Subcutaneous abdominal adipose tissue (tissue), 5 donors: Measurements from ENCODE around the gene TNFRSF8.

Experiments used
- H3K27ac ChIP-seq: one replicate; pipeline ENCODE4 v1.7.0; 2013; ENCODE audit warnings: low read depth, mild to moderate bottlenecking, inconsistent platforms, low read length, moderate library complexity
- H3K27me3 ChIP-seq, 5 donors: one replicate each; pipeline ENCODE4 v1.7.0; 2013; ENCODE audit warnings: low read length in 5 of 5, inconsistent platforms in 1 of 5; ENCODE audit not compliant: control insufficient read depth in 5 of 5, insufficient read depth in 4 of 5
- H3K36me3 ChIP-seq, 5 donors: one replicate each; pipeline ENCODE4 v1.7.0; 2013; ENCODE audit warnings: low read length in 5 of 5; ENCODE audit not compliant: control insufficient read depth in 5 of 5, insufficient read depth in 5 of 5
- H3K4me1 ChIP-seq, 5 donors: one replicate each; pipeline ENCODE4 v1.7.0; 2013; ENCODE audit warnings: low read length in 5 of 5, mild to moderate bottlenecking in 3 of 5, moderate library complexity in 1 of 5; ENCODE audit not compliant: control insufficient read depth in 5 of 5, insufficient read depth in 5 of 5
- H3K4me3 ChIP-seq, 5 donors: one replicate each; pipeline ENCODE4 v1.7.0; 2013; ENCODE audit warnings: low read length in 5 of 5, low read depth in 1 of 5
- H3K9ac ChIP-seq, 5 donors: one replicate each; pipeline ENCODE4 v1.7.0; 2013; ENCODE audit warnings: low read length in 5 of 5, mild to moderate bottlenecking in 4 of 5, moderate library complexity in 3 of 5
- H3K9me3 ChIP-seq, 5 donors: one replicate each; pipeline ENCODE4 v1.7.0; 2013; ENCODE audit warnings: low read length in 5 of 5; ENCODE audit not compliant: control insufficient read depth in 5 of 5
- donor health status: healthy.
- donor health status: healthy.
- donor health status: healthy.
- donor health status: healthy.
- donor health status: healthy.

TNFRSF8 gene

DNA sequence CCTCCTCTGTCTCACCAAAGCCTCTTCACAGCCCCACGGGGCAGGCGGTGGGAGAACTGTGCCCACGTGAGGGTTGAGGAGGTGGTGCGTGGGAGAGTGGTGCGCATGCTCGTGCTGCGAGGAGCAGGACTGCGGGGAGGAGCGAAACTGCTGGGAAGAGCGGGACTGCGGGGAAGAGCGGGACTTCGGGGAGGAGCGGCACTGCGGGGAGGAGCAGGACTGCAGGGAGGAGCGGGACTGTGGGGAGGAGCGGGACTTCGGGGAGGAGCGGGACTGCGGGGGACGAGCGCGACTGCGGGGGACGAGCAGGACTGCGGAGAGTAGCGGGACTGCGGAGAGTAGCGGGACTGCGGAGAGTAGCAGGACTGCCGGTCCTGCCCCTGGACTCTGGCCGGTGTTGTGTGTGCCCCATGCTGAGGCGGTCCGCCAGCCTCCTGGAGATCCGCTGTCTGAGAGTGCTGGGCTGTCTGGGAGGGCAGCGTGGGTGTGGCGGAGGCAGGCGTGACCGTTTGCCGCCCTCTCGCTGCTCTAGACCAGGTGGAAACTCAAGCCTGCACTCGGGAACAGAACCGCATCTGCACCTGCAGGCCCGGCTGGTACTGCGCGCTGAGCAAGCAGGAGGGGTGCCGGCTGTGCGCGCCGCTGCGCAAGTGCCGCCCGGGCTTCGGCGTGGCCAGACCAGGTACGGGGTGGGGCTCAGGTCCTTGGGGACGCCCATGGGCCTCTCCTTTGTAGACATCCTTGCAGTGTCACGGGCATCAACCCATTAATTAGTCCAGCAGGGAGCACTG lies 128.3 kb downstream of the TNFRSF8 start:
- H3K9me3 ChIP-seq = no peaks in the 10 kb centered on the region
- peaks cover 3 to 50% (median 21%) of the 10 kb centered on the region in 5 donors for H3K4me1 ChIP-seq
- peaks cover 0 to 4% (median 2%) of the 10 kb centered on the region in 5 donors for H3K27me3 ChIP-seq
- peaks cover 0 to 72% (median 58%) of the 10 kb centered on the region in 5 donors for H3K36me3 ChIP-seq
- no peak overlapping the region for H3K27ac ChIP-seq
- H3K9ac ChIP-seq = no peak overlapping the region
- H3K4me3 ChIP-seq = no peak overlapping the region
